ENCODE measurements around the gene GRAMD2A. TPM values are rescaled to one million over a fixed set of nuclear protein-coding genes. Genes with fewer than 3 reads are reported as not detected.

The GRAMD2A gene
- total and polyA plus RNA-seq, 2 donors (not counting 3 experiments of a cell fraction or from before 2014, with no cell fraction given), result 0.08 to 0.29 TPM

DNA sequence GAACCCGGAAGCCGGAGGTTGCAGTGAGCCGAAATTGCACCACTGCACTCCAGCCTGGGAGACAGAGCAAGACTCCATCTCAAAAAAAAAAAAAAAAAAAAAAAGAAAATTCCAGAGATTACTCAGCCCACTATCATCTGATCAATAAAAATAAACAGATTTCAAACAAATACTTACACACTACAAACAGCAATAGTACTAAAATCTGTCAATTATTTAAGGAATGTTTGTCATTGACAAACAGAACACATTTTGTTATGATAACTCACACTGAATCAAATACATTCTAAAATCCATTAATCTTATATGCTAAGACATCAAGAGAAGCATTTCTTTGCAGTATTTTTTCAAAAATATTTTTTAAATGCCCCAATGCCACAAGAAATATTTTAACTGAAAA is 87.2 kb downstream of the GRAMD2A start:
- BruUV-seq (replicated peaks), result no TSS peak
- no peaks in the 10 kb centered on the region for H3K36me3 ChIP-seq (ENCODE audit: control insufficient read depth in 2 of 2, extremely low read depth in 1 of 2, insufficient read depth in 2 of 2, low read length in 2 of 2)
- H3K9ac ChIP-seq (replicated peaks; ENCODE audit: extremely low read depth, insufficient read depth, low read length), result no peak overlapping the region
- H3K4me1 ChIP-seq (ENCODE audit: control insufficient read depth, extremely low read depth, insufficient read depth, low read length), result no peaks in the 10 kb centered on the region
- peaks cover 11% of the 10 kb centered on the region for H3K79me2 ChIP-seq (ENCODE audit: control insufficient read depth, insufficient read depth, low read length)
- ChIA-PET POLR2A (interaction anchor here (0.7 kb wide), 1 partner anchor 14 kb away, joined by 3 read pairs; no protein-coding TSS in a partner anchor), CTCF (no interaction called here)
- FAIRE-seq, result no peak
- no peaks in the 10 kb centered on the region for H3K9me3 ChIP-seq (replicated peaks; ENCODE audit: control insufficient read depth, insufficient read depth, low read length)
- no peaks in the 10 kb centered on the region for H3K9me1 ChIP-seq (replicated peaks; ENCODE audit: control insufficient read depth, extremely low read depth, insufficient read depth, low read length)
- dilution Hi-C loops (cut with MboI; ENCODE audit: extremely low pct_ligation_motif_present, low sequenced_read_pairs), result no loop called here
- H3K4me2 ChIP-seq (ENCODE audit: insufficient read depth, low read length), result no peak overlapping the region
- H4K20me1 ChIP-seq (replicated peaks; ENCODE audit: control insufficient read depth, extremely low read depth, insufficient read depth, low read length), result no peaks in the 10 kb centered on the region
- no peak overlapping the region for H3K4me3 ChIP-seq (replicated peaks in 1 of 3; ENCODE audit: insufficient read depth in 1 of 3, low read depth in 1 of 3, low read length in 3 of 3)
- no peaks in the 10 kb centered on the region for H3K27me3 ChIP-seq (ENCODE audit: control insufficient read depth in 2 of 2, insufficient read depth in 2 of 2, low read length in 2 of 2)
- H2AFZ ChIP-seq (ENCODE audit: low read depth, low read length), result no peak overlapping the region
- DNase-seq (ENCODE audit: low read depth, low spot score), result no peak
- TF ChIP-seq MYC (IDR thresholded peaks at IDR 0.05; ENCODE audit: low read depth, low read length), result no peak
- TF ChIP-seq FOS (IDR thresholded peaks at IDR 0.05; ENCODE audit: borderline replicate concordance, insufficient read depth, low read length), result no peak
- H3K27ac ChIP-seq (ENCODE audit: insufficient read depth, low read depth, low read length), result no peak overlapping the region
- intact Hi-C loops (cut with micrococcal nuclease), result no loop called here

Other genes starting within 250 kb of the GRAMD2A start
- 30.3 and 30.6 TPM in 2 replicates for gene MYO9A, start 79.6 kb downstream of the GRAMD2A start, total RNA-seq
- gene MYO9A, start 79.6 kb downstream of the GRAMD2A start, polyA plus RNA-seq, result 5.7 and 6.4 TPM in 2 replicates
- 1.3 and 1.4 TPM in 2 replicates for gene SENP8, start 79.4 kb downstream of the GRAMD2A start, total RNA-seq
- 0.91 and 1.6 TPM in 2 replicates for gene SENP8, start 79.4 kb downstream of the GRAMD2A start, polyA plus RNA-seq
- 932 and 968 TPM in 2 replicates for gene PKM, start 33.4 kb upstream of the GRAMD2A start, total RNA-seq
- 613 and 689 TPM in 2 replicates for gene PKM, start 33.4 kb upstream of the GRAMD2A start, polyA plus RNA-seq
- 37.4 and 41.1 TPM in 2 replicates for gene PARP6, start 74.8 kb upstream of the GRAMD2A start, total RNA-seq
- gene PARP6, start 74.8 kb upstream of the GRAMD2A start, polyA plus RNA-seq, result 53.3 and 60.0 TPM in 2 replicates
- gene CELF6, start 122.4 kb upstream of the GRAMD2A start, total RNA-seq, result 0.30 TPM in 1 of 2 replicates, not detected in the other
- 0.17 and 0.22 TPM in 2 replicates for gene CELF6, start 122.4 kb upstream of the GRAMD2A start, polyA plus RNA-seq
- gene HEXA, start 178.2 kb upstream of the GRAMD2A start, total RNA-seq, result 100 and 108 TPM in 2 replicates
- gene HEXA, start 178.2 kb upstream of the GRAMD2A start, polyA plus RNA-seq, result 189 and 212 TPM in 2 replicates
- not detected in 2 replicates for gene TMEM202, start 200.5 kb upstream of the GRAMD2A start, total RNA-seq
- not detected in 2 replicates for gene TMEM202, start 200.5 kb upstream of the GRAMD2A start, polyA plus RNA-seq

All from endothelial cell of umbilical vein (primary cell).